ENCODE data around the gene RHD. TPM values are rescaled to one million over a fixed set of nuclear protein-coding genes. Genes with fewer than 3 reads are reported as not detected.
A peak's percentile ranks its signal among the peaks of the same experiment; 100 is the strongest.
"Not testable (repeated sequence)": the region's sequence is repeated elsewhere in the genome, so short reads cannot be mapped to it uniquely, and the experiment has no call there.

The RHD gene
- total RNA-seq, 4 donors from 2014 or later, result 1.5 TPM; not detected in 3

GRCh38 chr1:25361901-25362300 is 89.6 kb downstream of the RHD start:
- no peak for DNase-seq
- Histone ChIP-seq H3K36me3 (no peaks in the 10 kb centered on the region), H3K9me3 (no peaks in the 10 kb centered on the region), H3K27me3 (no peaks in the 10 kb centered on the region), H3K27ac (peak overlapping the region; percentile 37 to 66), H3K4me3 (no peak overlapping the region), H3K4me1 (no peaks in the 10 kb centered on the region)
- no peak for TF ChIP-seq CTCF (IDR thresholded peaks at IDR 0.05)
- no peak for TF ChIP-seq POLR2A (IDR thresholded peaks at IDR 0.05)
- intact Hi-C loops (cut with DNase I; ENCODE audit: low total_unique reads), result no loop called here

- H3K9me3 ChIP-seq; H3K4me1 ChIP-seq; DNase-seq; H3K4me3 ChIP-seq; H3K36me3 ChIP-seq; intact Hi-C loops (cut with DNase I; ENCODE audit: low total_unique reads); H3K27me3 ChIP-seq; H3K27ac ChIP-seq: not testable (repeated sequence)
These were observed 90.6 kb downstream of the RHD start for GRCh38 chr1:25362634-25363559.

- Histone ChIP-seq H3K4me3 (no peak overlapping the region), H3K27ac (no peak overlapping the region), H3K4me1 (no peaks in the 10 kb centered on the region), H3K9me3 (no peaks in the 10 kb centered on the region), H3K36me3 (no peaks in the 10 kb centered on the region), H3K27me3 (no peaks in the 10 kb centered on the region)
- intact Hi-C loops (cut with DNase I; ENCODE audit: low total_unique reads), result no loop called here
- TF ChIP-seq POLR2A (IDR thresholded peaks at IDR 0.05) (no peak), CTCF (IDR thresholded peaks at IDR 0.05) (no peak)
- DNase-seq, result no peak
These were observed 96.9 kb downstream of the RHD start for GRCh38 chr1:25369241-25369640.

- H3K4me3 ChIP-seq; H3K9me3 ChIP-seq; H3K36me3 ChIP-seq; H3K27me3 ChIP-seq; DNase-seq; intact Hi-C loops (cut with DNase I; ENCODE audit: low total_unique reads); H3K27ac ChIP-seq; H3K4me1 ChIP-seq: not testable (repeated sequence)
These were observed 97.5 kb downstream of the RHD start for GRCh38 chr1:25369691-25370271.

- H3K27me3 ChIP-seq; H3K36me3 ChIP-seq; H3K9me3 ChIP-seq; H3K4me3 ChIP-seq; H3K4me1 ChIP-seq; intact Hi-C loops (cut with DNase I; ENCODE audit: low total_unique reads): not testable (repeated sequence)
- DNase-seq, result peak in 1 of 2 donors; percentile 18
- peak overlapping the region in 1 of 2 donors; percentile 4 for H3K27ac ChIP-seq
These were observed 99.4 kb downstream of the RHD start for GRCh38 chr1:25371757-25372156.

GRCh38 chr1:25378367-25378766 is 106.1 kb downstream of the RHD start:
- H3K9me3 ChIP-seq; H3K4me1 ChIP-seq; H3K27ac ChIP-seq; intact Hi-C loops (cut with DNase I; ENCODE audit: low total_unique reads); H3K36me3 ChIP-seq; H3K4me3 ChIP-seq; H3K27me3 ChIP-seq; DNase-seq: not testable (repeated sequence)

Other genes with a start within 250 kb of the RHD start
- 10 to 100 TPM; 45.3 to 52.1 (median 47.9) TPM for gene SYF2, start 40.0 kb upstream of the RHD start, total RNA-seq
- 100 to 1,000 TPM; 103 to 232 (median 141) TPM for gene RSRP1, start 25.1 kb upstream of the RHD start, total RNA-seq
- gene TMEM50A, start 65.8 kb downstream of the RHD start, total RNA-seq, result 10 to 100 TPM; 15.6 to 92.4 (median 66.7) TPM
- gene RHCE, start 148.3 kb downstream of the RHD start, total RNA-seq, result under 1 TPM in 1 of 4 donors, not detected in 3; 0.41 TPM
- 10 to 100 TPM; 15.4 to 26.8 (median 20.2) TPM for gene MACO1, start 158.4 kb downstream of the RHD start, total RNA-seq